Suprapubic skin (tissue), 4 donors: ENCODE measurements around the gene SPSB4. TPM values are rescaled to one million over a fixed set of nuclear protein-coding genes. Genes with fewer than 3 reads are reported as not detected.
A peak's percentile ranks its signal among the peaks of the same experiment; 100 is the strongest.

ENCODE experiments used
- DNase-seq, 2 donors: peaks; one replicate each; pipeline ENCODE4 v3.0.0-alpha.2; 2019; ENCODE audit warnings: low spot score in 2 of 2
- H3K27ac ChIP-seq: fragments of 200-600 bp; sonication (generic); one replicate; pipeline ENCODE4 v1.5.1; 2019
- H3K27me3 ChIP-seq: fragments of 200-600 bp; sonication (generic); one replicate; pipeline ENCODE4 v1.5.1; 2019
- H3K36me3 ChIP-seq: fragments of 200-600 bp; sonication (generic); one replicate; pipeline ENCODE4 v1.5.1; 2019
- H3K4me1 ChIP-seq: fragments of 200-600 bp; sonication (generic); one replicate; pipeline ENCODE4 v1.5.1; 2019
- H3K4me3 ChIP-seq: fragments of 200-600 bp; sonication (generic); one replicate; pipeline ENCODE4 v1.5.1; 2019; ENCODE audit warnings: mild to moderate bottlenecking
- H3K9me3 ChIP-seq: fragments of 200-600 bp; sonication (generic); one replicate; pipeline ENCODE4 v1.5.1; 2019
- CTCF ChIP-seq, 2 donors: fragments of 200-600 bp in 1 of 2; fragments of 450-650 bp in 1 of 2; sonication (generic) in 1 of 2; IDR thresholded peaks; one replicate each; pipeline ENCODE4 v1.5.1; 2016 to 2019; ENCODE audit warnings: antibody characterized with exemption in 2 of 2, mild to moderate bottlenecking in 1 of 2, moderate library complexity in 1 of 2
- EP300 ChIP-seq: sonication (generic); formaldehyde crosslinking; IDR thresholded peaks from one replicate; pipeline ENCODE4 v1.6.1; 2017; ENCODE audit warnings: antibody characterized with exemption
- POLR2A ChIP-seq, 2 donors: fragments of 450-650 bp; IDR thresholded peaks; one replicate each; pipeline ENCODE4 v1.6.1; 2017; ENCODE audit warnings: antibody characterized with exemption in 2 of 2, mild to moderate bottlenecking in 2 of 2, moderate library complexity in 2 of 2
- POLR2AphosphoS5 ChIP-seq, 3 donors: sonication (generic); formaldehyde crosslinking; IDR thresholded peaks; one replicate each; pipeline ENCODE4 v1.6.1; 2017; ENCODE audit warnings: antibody characterized with exemption in 3 of 3
- WGBS: methylation state at CpG from one replicate; pipeline ENCODE4 v1.1.5; 2018; 5-methylcytosine and 5-hydroxymethylcytosine counted together
- total RNA-seq, 4 donors: library from RNA; depleted of rRNA; stranded (reverse); fragments of >200 nt; gene quantifications; one replicate each; pipeline ENCODE4 v1.1.0, GENCODE V29; 2016

SPSB4 gene
- total RNA-seq, 4 donors from 2014 or later = 0.51 to 0.81 TPM; not detected in 2

GRCh38 chr3:141104151-141104821 lies 53.1 kb downstream of the SPSB4 start:
- Histone ChIP-seq H3K4me3 (no peak overlapping the region), H3K9me3 (no peaks in the 10 kb centered on the region), H3K27me3 (no peaks in the 10 kb centered on the region), H3K4me1 (no peaks in the 10 kb centered on the region), H3K27ac (no peak overlapping the region), H3K36me3 (no peaks in the 10 kb centered on the region)
- WGBS = 60% methylated on average over 6 of the region's 12 CpGs
- no peak for TF ChIP-seq CTCF (IDR thresholded peaks at IDR 0.05)
- TF ChIP-seq POLR2AphosphoS5 (IDR thresholded peaks at IDR 0.05) = no peak
- TF ChIP-seq EP300 = no peak
- DNase-seq = peak; percentile 31 to 67

DNA sequence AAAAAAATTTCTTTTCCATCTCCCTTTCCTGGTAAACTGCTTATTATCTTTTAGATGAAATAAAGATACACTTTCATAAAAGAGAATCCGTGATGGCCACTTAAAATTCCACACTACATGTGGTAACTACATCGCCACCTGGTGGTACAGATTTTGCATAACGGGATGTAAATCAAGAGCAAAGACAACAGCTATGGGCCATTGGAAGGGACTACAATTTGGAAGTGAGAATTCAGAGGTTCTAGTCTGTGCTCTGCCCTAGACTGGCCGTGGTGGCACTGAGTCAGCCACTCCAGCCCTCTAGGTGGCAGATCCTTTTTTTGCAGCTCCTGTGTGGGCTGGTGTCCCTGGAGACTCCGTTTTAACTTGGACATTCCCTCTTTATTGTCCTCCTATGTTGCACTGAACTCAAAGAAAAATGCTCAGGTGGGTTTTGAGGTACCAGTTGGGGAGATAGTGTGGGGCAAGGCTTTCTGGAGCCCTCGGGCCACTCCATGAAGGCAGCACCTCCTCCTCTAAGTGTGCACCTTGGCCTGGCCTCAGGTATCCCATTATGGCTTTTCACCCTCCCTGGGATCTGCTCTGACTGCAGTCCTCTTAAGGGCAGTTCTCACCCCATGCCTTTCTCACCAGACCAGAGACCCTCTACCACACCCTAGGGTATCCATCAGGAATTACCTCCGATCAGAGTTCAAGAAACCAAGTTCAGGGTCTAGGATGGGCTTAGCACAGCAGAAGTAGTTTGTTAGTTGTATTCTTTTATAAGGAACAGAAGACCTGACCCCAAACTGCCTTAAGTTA lies 54.9 kb downstream of the SPSB4 start:
- peak; percentile 75 to 85 for DNase-seq
- WGBS = 38% methylated on average over 7 of the region's 7 CpGs
- Histone ChIP-seq H3K36me3 (no peaks in the 10 kb centered on the region), H3K27me3 (no peaks in the 10 kb centered on the region), H3K4me3 (no peak overlapping the region), H3K4me1 (no peaks in the 10 kb centered on the region), H3K27ac (no peak overlapping the region), H3K9me3 (no peaks in the 10 kb centered on the region)
- TF ChIP-seq POLR2AphosphoS5 (IDR thresholded peaks at IDR 0.05) (no peak), CTCF (IDR thresholded peaks at IDR 0.05) (peak; percentile 34 to 54)

DNA sequence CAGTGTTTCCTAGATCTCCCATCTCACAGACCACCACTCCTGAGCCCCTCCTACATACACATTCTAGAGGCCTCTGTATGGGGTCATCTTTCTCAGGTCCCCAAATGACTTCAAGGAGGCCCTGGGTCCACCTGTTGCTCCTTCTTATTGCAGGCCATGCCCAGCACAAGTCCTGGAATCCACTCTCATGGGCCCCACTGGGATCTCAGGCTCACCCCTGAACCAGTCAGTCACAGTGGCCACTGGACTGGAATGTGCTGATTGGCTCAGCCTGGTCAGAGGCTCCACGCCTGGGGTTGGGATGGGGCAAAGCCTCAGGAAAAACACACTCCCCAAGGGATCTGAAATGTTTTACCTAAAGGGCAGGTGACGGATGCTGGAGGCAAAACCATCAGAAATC lies 55.7 kb downstream of the SPSB4 start:
- H3K4me3 ChIP-seq = no peak overlapping the region
- 92% methylated on average over 2 of the region's 2 CpGs for WGBS
- no peaks in the 10 kb centered on the region for H3K27me3 ChIP-seq
- H3K36me3 ChIP-seq = no peaks in the 10 kb centered on the region
- DNase-seq = peak in 1 of 2 donors; percentile 27
- H3K4me1 ChIP-seq = no peaks in the 10 kb centered on the region
- no peak for TF ChIP-seq POLR2AphosphoS5 (IDR thresholded peaks at IDR 0.05)
- TF ChIP-seq EP300 = no peak
- TF ChIP-seq CTCF (IDR thresholded peaks at IDR 0.05) = no peak
- TF ChIP-seq POLR2A (IDR thresholded peaks at IDR 0.05) = no peak
- H3K27ac ChIP-seq = no peak overlapping the region
- H3K9me3 ChIP-seq = no peaks in the 10 kb centered on the region

DNA sequence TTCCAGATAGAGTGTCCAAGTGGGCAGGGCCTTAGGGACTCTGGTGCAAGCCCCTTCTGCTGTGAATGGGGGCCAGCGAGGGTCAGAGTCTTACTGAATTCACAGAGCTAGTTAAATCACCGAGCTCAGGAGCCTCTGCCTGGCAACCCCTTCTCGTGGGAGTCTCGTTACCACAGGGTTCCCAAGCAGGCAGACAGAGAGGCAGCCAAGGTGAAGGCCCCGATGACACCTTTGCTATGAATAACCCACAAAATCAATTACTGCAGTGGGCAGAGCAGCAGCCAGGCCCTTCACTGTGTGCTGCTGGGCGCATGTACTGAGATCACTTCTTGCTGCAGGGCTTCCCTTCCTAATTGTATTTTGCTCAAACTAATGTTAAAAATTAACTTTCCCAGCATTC lies 56.9 kb downstream of the SPSB4 start:
- H3K4me1 ChIP-seq = no peaks in the 10 kb centered on the region
- H3K36me3 ChIP-seq = no peaks in the 10 kb centered on the region
- no peak overlapping the region for H3K4me3 ChIP-seq
- H3K9me3 ChIP-seq = no peaks in the 10 kb centered on the region
- no peaks in the 10 kb centered on the region for H3K27me3 ChIP-seq
- peak; percentile 29 to 37 for DNase-seq
- no peak for TF ChIP-seq CTCF (IDR thresholded peaks at IDR 0.05)
- TF ChIP-seq POLR2A (IDR thresholded peaks at IDR 0.05) = no peak
- TF ChIP-seq EP300 = no peak
- no peak for TF ChIP-seq POLR2AphosphoS5 (IDR thresholded peaks at IDR 0.05)
- no peak overlapping the region for H3K27ac ChIP-seq
- WGBS = 90% methylated on average over 6 of the region's 6 CpGs

GRCh38 chr3:141109751-141110150 lies 58.6 kb downstream of the SPSB4 start:
- Histone ChIP-seq H3K27ac (no peak overlapping the region), H3K9me3 (no peaks in the 10 kb centered on the region), H3K36me3 (no peaks in the 10 kb centered on the region), H3K27me3 (no peaks in the 10 kb centered on the region), H3K4me3 (no peak overlapping the region), H3K4me1 (no peaks in the 10 kb centered on the region)
- peak in 1 of 2 donors; percentile 56 for DNase-seq
- WGBS = 68% methylated on average over 7 of the region's 7 CpGs
- TF ChIP-seq CTCF (IDR thresholded peaks at IDR 0.05) = no peak
